ENCODE results near the gene LIPC.

DNA sequence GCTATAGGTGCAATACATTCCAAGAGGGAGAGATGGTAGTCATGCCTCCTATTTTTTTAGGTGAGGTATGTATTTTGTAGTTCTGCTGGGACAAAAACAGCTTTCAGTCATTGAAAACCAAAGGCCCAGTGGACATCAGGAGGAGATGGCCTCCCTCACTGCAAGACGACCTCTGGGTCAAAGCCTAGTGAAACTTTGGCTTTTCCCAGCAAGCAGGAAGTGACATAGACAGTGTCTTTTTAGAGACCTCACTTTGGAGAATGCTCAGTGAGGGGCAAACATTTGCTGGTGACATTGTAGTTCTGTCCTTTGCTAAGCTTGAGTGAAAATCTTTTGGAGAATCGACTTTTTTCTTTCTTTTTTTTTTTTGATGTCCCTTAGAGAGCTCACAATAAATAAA is 27.3 kb downstream of the LIPC start:
- TF ChIP-seq POLR2AphosphoS5 (IDR thresholded peaks at IDR 0.05) = no peak
- no peak for TF ChIP-seq POLR2A (IDR thresholded peaks at IDR 0.05)

Measured in stomach (tissue), 4 donors.